MM.1S (cell line): Measurements from ENCODE around the gene RERE.

Experiments
- EZH2phosphoT487 ChIP-seq: fragments of 300-600 bp; sonication (generic); IDR thresholded peaks from 2 replicates; pipeline ENCODE4 v1.6.1; 2018; ENCODE audit warnings: antibody characterized with exemption, low read length
- TF ChIP-seq, protein P1 (sequence below): fragments of 300-600 bp; sonication (generic); IDR thresholded peaks from 2 replicates; pipeline ENCODE4 v1.5.1; 2016; ENCODE audit warnings: antibody characterized with exemption, low read length, mixed read lengths

- TF ChIP-seq, protein P1, sequence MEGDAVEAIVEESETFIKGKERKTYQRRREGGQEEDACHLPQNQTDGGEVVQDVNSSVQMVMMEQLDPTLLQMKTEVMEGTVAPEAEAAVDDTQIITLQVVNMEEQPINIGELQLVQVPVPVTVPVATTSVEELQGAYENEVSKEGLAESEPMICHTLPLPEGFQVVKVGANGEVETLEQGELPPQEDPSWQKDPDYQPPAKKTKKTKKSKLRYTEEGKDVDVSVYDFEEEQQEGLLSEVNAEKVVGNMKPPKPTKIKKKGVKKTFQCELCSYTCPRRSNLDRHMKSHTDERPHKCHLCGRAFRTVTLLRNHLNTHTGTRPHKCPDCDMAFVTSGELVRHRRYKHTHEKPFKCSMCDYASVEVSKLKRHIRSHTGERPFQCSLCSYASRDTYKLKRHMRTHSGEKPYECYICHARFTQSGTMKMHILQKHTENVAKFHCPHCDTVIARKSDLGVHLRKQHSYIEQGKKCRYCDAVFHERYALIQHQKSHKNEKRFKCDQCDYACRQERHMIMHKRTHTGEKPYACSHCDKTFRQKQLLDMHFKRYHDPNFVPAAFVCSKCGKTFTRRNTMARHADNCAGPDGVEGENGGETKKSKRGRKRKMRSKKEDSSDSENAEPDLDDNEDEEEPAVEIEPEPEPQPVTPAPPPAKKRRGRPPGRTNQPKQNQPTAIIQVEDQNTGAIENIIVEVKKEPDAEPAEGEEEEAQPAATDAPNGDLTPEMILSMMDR = no peak
- TF ChIP-seq EZH2phosphoT487 = no peak
Observed at GRCh38 chr1:8684590-8684989, 132.8 kb downstream of the RERE start.
